Left colon (tissue), 2 donors: ENCODE measurements around the gene TAS2R9. TPM values are rescaled to one million over a fixed set of nuclear protein-coding genes. Genes with fewer than 3 reads are reported as not detected.
A peak's percentile ranks its signal among the peaks of the same experiment; 100 is the strongest.

Experiments
- ATAC-seq: fragments of 200-7000 bp; cut with Tn5 transposase; one replicate; pipeline ENCODE4 v1.9.1; 2020; ENCODE audit warnings: mild to moderate bottlenecking, moderate library complexity
- DNase-seq, 2 donors: peaks; one replicate each; pipeline ENCODE4 v3.0.0-alpha.2; 2020
- intact Hi-C, 2 donors: fragments of 100-400 bp; cut with DNase I in 1 of 2; cut with micrococcal nuclease in 1 of 2; formaldehyde crosslinking; loops; one replicate each; pipeline versions ENCODE4 v1.11.2 to v1.14.0; 2022; cut with DNase I, micrococcal nuclease
- total RNA-seq, 2 donors: library from RNA; stranded (reverse); fragmentation: NEBNext Ultra II Directional; extraction: Animal tissue kit (Norgen Biotek cat#: 25700); gene quantifications; one replicate each; pipeline ENCODE4 v1.2.1, GENCODE V29; 2021
- donor health status: DM: no; HTN: no; CAD: no.
- donor health status: DM: yes; HTN: yes; CAD: no.

The TAS2R9 gene
- total RNA-seq, 2 donors from 2014 or later: not detected

GRCh38 chr12:10771132-10771733 is 38.7 kb downstream of the TAS2R9 start:
- DNase-seq: no peak
- peak; percentile 59 for ATAC-seq
- intact Hi-C loops: loop anchor here in 1 of 2 donors (2.0 to 5.0 kb wide), 2 partner anchors 428 to 716 kb away; no protein-coding TSS in a partner anchor

DNA sequence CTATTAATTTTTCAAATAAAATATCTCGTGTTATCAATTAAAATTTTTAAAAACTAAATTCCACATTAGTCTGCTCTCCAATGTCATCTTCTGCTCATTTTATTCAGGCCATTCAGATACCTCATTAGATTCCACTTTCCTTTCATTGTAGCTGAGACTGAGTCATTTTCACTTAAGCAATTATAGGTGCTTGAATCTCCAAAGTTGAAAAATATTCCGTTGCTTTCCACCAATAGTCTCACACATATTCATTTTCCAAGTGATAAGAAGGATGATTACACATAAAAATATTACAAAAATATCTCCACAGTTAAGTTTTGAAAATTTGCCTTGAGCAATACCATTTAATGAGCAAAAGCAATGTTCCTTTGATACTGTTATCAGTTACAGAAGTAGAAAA is 50.3 kb downstream of the TAS2R9 start:
- intact Hi-C loops: no loop called here
- DNase-seq: no peak

More for the DNA sequence above, 50.3 kb downstream of the TAS2R9 start:
- no peak for ATAC-seq

Other genes starting within 250 kb of the TAS2R9 start
- gene MAGOHB, start 196.6 kb downstream of the TAS2R9 start, total RNA-seq: 10 to 100 TPM; 10.4 to 13.4 TPM
- gene STYK1, start 136.1 kb downstream of the TAS2R9 start, total RNA-seq: 10 to 100 TPM; 36.3 to 41.9 TPM
- gene YBX3, start 86.8 kb downstream of the TAS2R9 start, total RNA-seq: 100 to 1,000 TPM; 140 to 146 TPM
- not detected for gene TAS2R7, start 7.5 kb downstream of the TAS2R9 start, total RNA-seq
- not detected for gene TAS2R8, start 2.9 kb downstream of the TAS2R9 start, total RNA-seq
- gene TAS2R10, start 16.2 kb upstream of the TAS2R9 start, total RNA-seq: not detected
- 1 to 10 TPM; 1.0 to 2.3 TPM for gene PRR4, start 39.3 kb upstream of the TAS2R9 start, total RNA-seq
- 10 to 100 TPM; 10.6 to 13.8 TPM for gene PRH1, start 74.1 kb upstream of the TAS2R9 start, total RNA-seq
- gene TAS2R13, start 99.4 kb upstream of the TAS2R9 start, total RNA-seq: 1 to 10 TPM; 1.3 to 1.9 TPM
- not detected for gene PRH2, start 119.1 kb upstream of the TAS2R9 start, total RNA-seq
- gene TAS2R14, start 129.1 kb upstream of the TAS2R9 start, total RNA-seq: 1 to 10 TPM; 1.8 to 2.1 TPM
- gene TAS2R50, start 176.7 kb upstream of the TAS2R9 start, total RNA-seq: 1 to 10 TPM; 1.2 to 1.6 TPM
- 1 to 10 TPM; 1.6 to 1.7 TPM for gene TAS2R20, start 188.1 kb upstream of the TAS2R9 start, total RNA-seq
- 1 to 10 TPM; 2.9 TPM for gene TAS2R19, start 212.5 kb upstream of the TAS2R9 start, total RNA-seq
- 1 to 10 TPM; 3.3 to 3.7 TPM for gene TAS2R31, start 221.2 kb upstream of the TAS2R9 start, total RNA-seq